Nephron (organoid): ENCODE results near the gene CNTNAP2.

Source experiments
- H3K27ac Mint-ChIP-seq, 3 experiments: 2 replicates each; pipeline ENCODE4 v1.8.0; 2020; ENCODE audit warnings: mixed read lengths in 3 of 3, mild to moderate bottlenecking in 2 of 3, moderate library complexity in 1 of 3
- H3K27me3 Mint-ChIP-seq: 2 replicates; pipeline ENCODE4 v1.8.0; 2021; ENCODE audit warnings: low read depth, mild to moderate bottlenecking, moderate library complexity, mixed read lengths
- H3K36me3 Mint-ChIP-seq: 2 replicates; pipeline ENCODE4 v1.8.0; 2020; ENCODE audit warnings: low read depth, mixed read lengths
- H3K4me1 Mint-ChIP-seq: 2 replicates; pipeline ENCODE4 v1.8.0; 2020; ENCODE audit warnings: mixed read lengths
- H3K4me3 Mint-ChIP-seq, 3 experiments: 2 replicates each; pipeline ENCODE4 v1.8.0; 2020; ENCODE audit warnings: mild to moderate bottlenecking in 3 of 3, mixed read lengths in 3 of 3, moderate library complexity in 2 of 3
- H3K9me3 Mint-ChIP-seq: 2 replicates; pipeline ENCODE4 v1.8.0; 2020; ENCODE audit warnings: mixed read lengths
- CTCF ChIP-seq, 3 experiments: fragments of 200-600 bp; sonication (generic); IDR thresholded peaks; one replicate each; pipeline ENCODE4 v1.5.0; 2021; ENCODE audit warnings: antibody characterized with exemption in 3 of 3; ENCODE audit not compliant: unreplicated experiment in 3 of 3

CNTNAP2 gene

GRCh38 chr7:146654048-146654447 is 537.4 kb downstream of the CNTNAP2 start:
- H3K36me3 Mint-ChIP-seq = no peaks in the 10 kb centered on the region
- TF ChIP-seq CTCF (IDR thresholded peaks at IDR 0.05; ENCODE audit: unreplicated experiment in 3 of 3) = no peak
- peaks cover 28% of the 10 kb centered on the region for H3K4me1 Mint-ChIP-seq
- no peak overlapping the region for H3K4me3 Mint-ChIP-seq
- H3K27me3 Mint-ChIP-seq = no peaks in the 10 kb centered on the region
- no peaks in the 10 kb centered on the region for H3K9me3 Mint-ChIP-seq
- H3K27ac Mint-ChIP-seq = peak overlapping the region; percentile 28 to 60 (median 53)

GRCh38 chr7:146655928-146656797 is 539.6 kb downstream of the CNTNAP2 start:
- H3K9me3 Mint-ChIP-seq = no peaks in the 10 kb centered on the region
- H3K4me1 Mint-ChIP-seq = peaks cover 34% of the 10 kb centered on the region
- H3K36me3 Mint-ChIP-seq = no peaks in the 10 kb centered on the region
- TF ChIP-seq CTCF (IDR thresholded peaks at IDR 0.05; ENCODE audit: unreplicated experiment in 3 of 3) = no peak
- H3K27ac Mint-ChIP-seq = peak overlapping the region; percentile 12 to 43 (median 33)
- no peaks in the 10 kb centered on the region for H3K27me3 Mint-ChIP-seq
- H3K4me3 Mint-ChIP-seq = peak overlapping the region in 1 of 3 experiments; percentile 19

GRCh38 chr7:146656988-146657387 is 540.4 kb downstream of the CNTNAP2 start:
- Mint-ChIP-seq H3K27me3 (no peaks in the 10 kb centered on the region), H3K4me3 (no peak overlapping the region), H3K4me1 (peaks cover 39% of the 10 kb centered on the region), H3K9me3 (no peaks in the 10 kb centered on the region), H3K36me3 (no peaks in the 10 kb centered on the region), H3K27ac (peak overlapping the region in 2 of 3 experiments; percentile 1 to 33)
- peak in 1 of 3 experiments; percentile 11 for TF ChIP-seq CTCF (IDR thresholded peaks at IDR 0.05; ENCODE audit: unreplicated experiment in 3 of 3)

- Mint-ChIP-seq H3K4me1 (peaks cover 37% of the 10 kb centered on the region), H3K36me3 (no peaks in the 10 kb centered on the region), H3K4me3 (no peak overlapping the region), H3K27me3 (no peaks in the 10 kb centered on the region), H3K9me3 (no peaks in the 10 kb centered on the region), H3K27ac (no peak overlapping the region)
- no peak for TF ChIP-seq CTCF (IDR thresholded peaks at IDR 0.05; ENCODE audit: unreplicated experiment in 3 of 3)
Measured at GRCh38 chr7:146658604-146659003, 542.0 kb downstream of the CNTNAP2 start.

GRCh38 chr7:146659732-146660131 is 543.1 kb downstream of the CNTNAP2 start:
- H3K27me3 Mint-ChIP-seq = no peaks in the 10 kb centered on the region
- no peak for TF ChIP-seq CTCF (IDR thresholded peaks at IDR 0.05; ENCODE audit: unreplicated experiment in 3 of 3)
- no peaks in the 10 kb centered on the region for H3K9me3 Mint-ChIP-seq
- peaks cover 30% of the 10 kb centered on the region for H3K4me1 Mint-ChIP-seq
- H3K4me3 Mint-ChIP-seq = no peak overlapping the region
- H3K27ac Mint-ChIP-seq = no peak overlapping the region
- no peaks in the 10 kb centered on the region for H3K36me3 Mint-ChIP-seq

- no peak for TF ChIP-seq CTCF (IDR thresholded peaks at IDR 0.05; ENCODE audit: unreplicated experiment in 3 of 3)
- Mint-ChIP-seq H3K4me1 (peaks cover 25% of the 10 kb centered on the region), H3K27me3 (no peaks in the 10 kb centered on the region), H3K36me3 (no peaks in the 10 kb centered on the region), H3K9me3 (no peaks in the 10 kb centered on the region), H3K4me3 (no peak overlapping the region), H3K27ac (peak overlapping the region; percentile 9 to 70 (median 13))
Measured at GRCh38 chr7:146660839-146661238, 544.2 kb downstream of the CNTNAP2 start.
